ENCODE data around the gene BCOR. TPM values are rescaled to one million over a fixed set of nuclear protein-coding genes. Genes with fewer than 3 reads are reported as not detected.

BCOR gene
- total RNA-seq, 1 donor from 2014 or later = 24.3 TPM

DNA sequence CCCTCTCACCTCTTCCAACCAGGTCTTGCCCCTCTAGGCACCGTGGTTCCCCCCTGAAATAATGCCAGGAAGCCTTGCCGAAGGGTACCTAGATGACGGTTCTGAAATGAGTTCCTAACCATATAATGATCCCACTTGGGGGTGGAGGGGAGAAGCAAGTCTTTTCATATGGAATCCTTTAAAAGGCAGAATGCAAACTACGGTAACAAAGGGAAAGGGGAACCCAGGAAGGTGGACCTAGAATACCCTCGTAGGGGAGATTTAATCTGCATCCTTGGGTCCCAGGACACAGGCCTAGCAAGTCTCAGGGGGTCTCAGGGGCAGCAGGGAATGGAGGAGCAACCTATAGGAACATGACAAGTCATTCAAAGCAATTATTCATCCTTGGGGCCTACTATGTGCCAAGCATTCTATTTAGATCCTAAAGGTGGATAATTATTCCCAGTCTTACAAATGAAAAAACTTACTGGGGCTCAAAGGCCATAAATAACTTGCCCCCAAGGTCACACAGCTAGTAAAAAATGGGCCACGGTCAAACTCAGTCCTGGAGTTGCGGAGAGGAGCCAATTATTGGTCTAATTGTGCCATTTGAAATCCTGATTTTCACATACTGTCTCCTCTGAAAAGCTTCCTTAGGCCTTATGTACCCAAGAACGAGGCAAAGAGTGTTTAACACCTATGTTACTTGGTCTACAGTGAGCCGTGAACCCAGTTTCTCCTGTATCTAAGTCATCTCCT is 8.8 kb downstream of the BCOR start:
- no peak for DNase-seq (ENCODE audit: low read depth)
- H3K4me3 ChIP-seq (ENCODE audit: low read depth, low read length) = no peak overlapping the region
- no peak for TF ChIP-seq CTCF (conservative IDR thresholded peaks at IDR 0.05; ENCODE audit: low read depth, low read length)

DNA sequence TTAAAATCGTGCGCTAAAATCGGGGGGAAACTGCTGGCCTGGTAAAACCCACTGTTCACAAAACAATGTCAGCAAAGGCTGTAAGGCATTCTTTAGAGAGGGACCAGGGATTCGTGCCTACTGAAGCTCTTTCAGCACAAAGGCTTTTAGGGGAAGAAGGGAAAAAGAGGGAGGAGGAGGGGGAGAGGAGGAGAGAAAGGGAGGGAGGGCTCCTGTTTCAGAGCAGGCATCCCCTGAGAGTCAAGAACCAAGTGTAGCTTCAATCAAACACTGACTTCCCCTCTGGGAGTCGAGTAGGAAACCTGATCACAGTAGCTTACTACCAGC is 9.5 kb downstream of the BCOR start:
- H3K4me3 ChIP-seq (ENCODE audit: low read depth, low read length) = no peak overlapping the region
- TF ChIP-seq CTCF (conservative IDR thresholded peaks at IDR 0.05; ENCODE audit: low read depth, low read length) = no peak
- no peak for DNase-seq (ENCODE audit: low read depth)

DNA sequence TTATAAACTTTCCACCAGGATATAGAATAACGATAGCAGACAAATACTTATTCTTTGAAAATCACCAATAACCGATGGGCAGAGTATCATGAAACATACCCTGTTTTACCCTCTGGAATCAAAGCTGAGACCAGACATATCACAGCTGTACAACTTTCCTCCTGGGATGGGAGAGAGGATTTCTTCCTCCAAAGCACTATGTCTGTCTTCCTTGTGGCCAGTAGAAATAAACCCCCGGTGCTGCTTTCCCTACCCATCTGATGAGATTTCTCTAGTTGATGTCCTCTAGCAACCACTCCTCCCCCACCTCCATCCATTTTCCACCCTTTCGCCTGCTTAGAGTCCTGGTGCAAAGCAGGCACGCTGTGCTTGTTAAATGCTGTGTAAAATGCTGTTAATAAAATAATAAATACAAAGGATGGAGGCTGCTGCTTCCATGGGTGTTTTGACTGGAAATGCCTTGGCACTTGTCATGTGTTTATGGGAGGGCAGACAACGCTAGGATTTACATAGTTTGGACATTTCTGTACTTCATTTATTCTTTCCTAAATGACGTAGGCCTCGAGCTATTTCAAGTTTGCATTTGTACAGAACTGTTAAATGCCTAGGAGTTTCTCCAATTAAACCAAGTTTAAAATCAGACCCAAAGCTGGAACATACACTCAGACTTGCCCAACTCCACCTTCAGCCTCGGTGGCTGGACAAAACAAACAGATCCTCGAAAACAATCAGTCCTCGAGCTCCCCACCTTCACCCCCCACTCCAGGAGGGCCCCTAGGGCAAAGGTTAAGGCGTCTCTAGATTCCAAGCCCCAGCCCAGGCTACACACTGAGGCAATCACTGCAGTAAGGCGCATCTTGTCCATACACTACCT is 10.1 kb downstream of the BCOR start:
- H3K4me3 ChIP-seq (ENCODE audit: low read depth, low read length) = no peak overlapping the region
- TF ChIP-seq CTCF (conservative IDR thresholded peaks at IDR 0.05; ENCODE audit: low read depth, low read length) = no peak
- DNase-seq (ENCODE audit: low read depth) = no peak

DNA sequence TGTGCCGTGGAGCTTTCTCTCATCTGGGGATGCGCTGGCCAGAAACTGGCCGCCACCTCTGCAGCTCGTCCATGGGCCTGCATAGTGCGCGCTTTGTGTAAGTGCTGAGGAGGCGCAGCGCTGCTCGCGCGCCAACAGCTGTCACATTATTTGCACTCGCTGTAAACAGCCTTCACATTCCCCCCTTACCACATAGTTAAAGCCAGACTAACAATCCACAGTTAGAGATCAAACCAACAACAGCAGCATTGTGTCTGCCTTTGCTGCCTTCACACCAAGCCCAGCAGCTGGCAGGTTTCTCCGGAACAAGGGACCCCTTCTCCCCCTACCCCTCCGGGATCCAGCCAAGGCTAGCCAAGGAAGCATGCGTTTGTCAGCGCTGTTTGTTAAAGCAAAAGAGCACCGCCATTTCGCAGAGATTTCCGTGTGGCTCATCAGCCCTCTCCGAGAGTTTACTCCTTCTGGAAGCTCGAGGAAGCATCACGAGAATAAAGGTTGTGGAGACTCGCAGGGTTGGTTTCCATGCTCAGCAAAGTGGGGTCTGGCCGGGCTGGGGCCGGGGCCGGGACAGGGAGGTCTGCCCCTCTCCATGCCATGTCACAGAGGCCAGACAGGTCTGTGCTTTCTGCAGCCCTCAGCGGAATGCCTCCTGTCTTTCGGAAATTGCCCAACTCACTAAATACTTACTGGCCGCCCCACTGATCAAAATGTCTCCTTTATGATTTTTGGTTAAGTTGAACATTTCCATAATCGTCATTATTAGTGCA is 11.0 kb downstream of the BCOR start:
- no peak for DNase-seq (ENCODE audit: low read depth)
- TF ChIP-seq CTCF (conservative IDR thresholded peaks at IDR 0.05; ENCODE audit: low read depth, low read length) = no peak
- H3K4me3 ChIP-seq (ENCODE audit: low read depth, low read length) = no peak overlapping the region

GRCh38 chrX:40085714-40086113 is 12.0 kb downstream of the BCOR start:
- no peak for TF ChIP-seq CTCF (conservative IDR thresholded peaks at IDR 0.05; ENCODE audit: low read depth, low read length)
- H3K4me3 ChIP-seq (ENCODE audit: low read depth, low read length) = no peak overlapping the region
- no peak for DNase-seq (ENCODE audit: low read depth)

GRCh38 chrX:40085102-40085551 is 12.6 kb downstream of the BCOR start:
- DNase-seq (ENCODE audit: low read depth) = no peak
- H3K4me3 ChIP-seq (ENCODE audit: low read depth, low read length) = no peak overlapping the region

More at GRCh38 chrX:40085102-40085551, 12.6 kb downstream of the BCOR start:
- no peak for TF ChIP-seq CTCF (conservative IDR thresholded peaks at IDR 0.05; ENCODE audit: low read depth, low read length)
